ENCODE measurements around the gene PLXNB1. TPM values are rescaled to one million over a fixed set of nuclear protein-coding genes. Genes with fewer than 3 reads are reported as not detected.

PLXNB1 gene
- total RNA-seq, 2 experiments from 2014 or later: 2.3 to 2.5 TPM

GRCh38 chr3:48430708-48431101 lies 819 bp upstream of the PLXNB1 start:
- peaks cover 19% of the 10 kb centered on the region for H3K4me1 Mint-ChIP-seq
- no peak overlapping the region for H3K27ac Mint-ChIP-seq
- CTCF ChIA-PET: interaction anchor here (0.8 to 2.6 kb wide), 7 partner anchors 9 to 160 kb away, joined by 3 to 6 read pairs (median 4); partner anchors contain the start of genes ATRIP, CCDC51 and TMA7

GRCh38 chr3:48429317-48429959 lies 448 bp downstream of the PLXNB1 start:
- ChIA-PET POLR2A (no interaction called here), CTCF (interaction anchor here (0.6 to 2.6 kb wide), 7 partner anchors 11 to 637 kb away, joined by 3 to 6 read pairs (median 4); partner anchors contain the start of genes CCDC51 and TMA7)
- peaks cover 19% of the 10 kb centered on the region for H3K4me1 Mint-ChIP-seq
- H3K27ac Mint-ChIP-seq: no peak overlapping the region
- peak overlapping the region; percentile 69 for H3K4me3 Mint-ChIP-seq
- H3K9me3 Mint-ChIP-seq: no peaks in the 10 kb centered on the region
- peaks cover 19% of the 10 kb centered on the region for H3K36me3 Mint-ChIP-seq (ENCODE audit: low read depth)
- DNase-seq: peak; percentile 58
- H3K27me3 Mint-ChIP-seq: peaks cover 20% of the 10 kb centered on the region

More at GRCh38 chr3:48430708-48431101, 819 bp upstream of the PLXNB1 start:
- Mint-ChIP-seq H3K36me3 (ENCODE audit: low read depth) (peaks cover 19% of the 10 kb centered on the region), H3K9me3 (no peaks in the 10 kb centered on the region), H3K27me3 (peaks cover 20% of the 10 kb centered on the region), H3K4me3 (peak overlapping the region; percentile 69)
- POLR2A ChIA-PET: no interaction called here
- no peak for DNase-seq

- no peak for DNase-seq
- peaks cover 20% of the 10 kb centered on the region for H3K27me3 Mint-ChIP-seq
- POLR2A ChIA-PET: interaction anchor here (0.6 kb wide), 1 partner anchor 275 kb away, joined by 6 read pairs; no protein-coding TSS in a partner anchor
- no peak overlapping the region for H3K27ac Mint-ChIP-seq
- H3K4me1 Mint-ChIP-seq: peaks cover 19% of the 10 kb centered on the region
- peak overlapping the region; percentile 49 for H3K4me3 Mint-ChIP-seq
- CTCF ChIA-PET: interaction anchor here (0.6 to 1.8 kb wide), 4 partner anchors 13 to 637 kb away, joined by 3 to 5 read pairs (median 4); no protein-coding TSS in a partner anchor
- H3K9me3 Mint-ChIP-seq: no peaks in the 10 kb centered on the region
- peaks cover 16% of the 10 kb centered on the region for H3K36me3 Mint-ChIP-seq (ENCODE audit: low read depth)
Observed at GRCh38 chr3:48428572-48429316, 1.1 kb downstream of the PLXNB1 start.

DNA sequence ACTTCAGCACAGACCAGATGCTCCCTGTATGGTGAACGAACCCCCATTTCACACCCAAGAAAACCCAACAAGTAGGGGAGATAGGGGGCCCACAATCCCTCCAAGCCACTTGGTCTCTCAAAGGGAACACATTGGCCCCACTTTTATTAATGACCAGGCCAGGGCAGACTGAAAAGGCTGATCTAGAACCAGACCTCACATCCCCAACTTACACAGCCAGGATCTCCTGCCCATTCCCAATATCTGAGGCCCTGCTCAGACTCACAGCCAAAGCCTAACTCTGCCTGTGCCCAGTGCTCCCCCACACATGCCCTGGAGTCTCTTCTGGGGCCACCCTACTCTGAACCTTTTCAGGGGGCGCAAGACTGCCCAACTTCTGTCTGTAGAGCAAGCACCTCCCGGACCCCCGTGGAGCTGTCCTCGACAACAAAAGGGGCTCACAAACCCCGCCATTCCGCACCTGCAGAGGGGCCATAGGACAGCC lies 1.8 kb downstream of the PLXNB1 start:
- peak overlapping the region; percentile 49 for H3K4me3 Mint-ChIP-seq
- no peaks in the 10 kb centered on the region for H3K9me3 Mint-ChIP-seq
- peaks cover 20% of the 10 kb centered on the region for H3K27me3 Mint-ChIP-seq
- H3K27ac Mint-ChIP-seq: peak overlapping the region; percentile 17
- ChIA-PET POLR2A (interaction anchor here (0.6 kb wide), 1 partner anchor 276 kb away, joined by 6 read pairs; no protein-coding TSS in a partner anchor), CTCF (interaction anchor here (1.2 to 2.1 kb wide), 2 partner anchors 8 to 27 kb away, joined by 5 to 9 read pairs; no protein-coding TSS in a partner anchor)
- DNase-seq: no peak
- H3K36me3 Mint-ChIP-seq (ENCODE audit: low read depth): peaks cover 14% of the 10 kb centered on the region
- H3K4me1 Mint-ChIP-seq: peaks cover 18% of the 10 kb centered on the region

- H3K27ac Mint-ChIP-seq: peak overlapping the region; percentile 17
- ChIA-PET CTCF (interaction anchor here (2.1 kb wide), 1 partner anchor 9 kb away, joined by 9 read pairs; no protein-coding TSS in a partner anchor), POLR2A (interaction anchor here (0.6 kb wide), 1 partner anchor 46 kb away, joined by 3 read pairs; no protein-coding TSS in a partner anchor)
- H3K27me3 Mint-ChIP-seq: peaks cover 20% of the 10 kb centered on the region
- peaks cover 9% of the 10 kb centered on the region for H3K36me3 Mint-ChIP-seq (ENCODE audit: low read depth)
- H3K9me3 Mint-ChIP-seq: no peaks in the 10 kb centered on the region
- H3K4me1 Mint-ChIP-seq: peaks cover 15% of the 10 kb centered on the region
- peak overlapping the region; percentile 49 for H3K4me3 Mint-ChIP-seq
- no peak for DNase-seq
Observed at GRCh38 chr3:48427630-48427962, 2.3 kb downstream of the PLXNB1 start.

- Mint-ChIP-seq H3K36me3 (ENCODE audit: low read depth) (peaks cover 4% of the 10 kb centered on the region), H3K9me3 (no peaks in the 10 kb centered on the region), H3K27me3 (peaks cover 20% of the 10 kb centered on the region), H3K27ac (no peak overlapping the region), H3K4me1 (peaks cover 15% of the 10 kb centered on the region), H3K4me3 (no peak overlapping the region)
- no peak for DNase-seq
- POLR2A ChIA-PET: interaction anchor here (0.6 kb wide), 1 partner anchor 46 kb away, joined by 3 read pairs; no protein-coding TSS in a partner anchor
- CTCF ChIA-PET: interaction anchor here (2.1 kb wide), 1 partner anchor 9 kb away, joined by 9 read pairs; no protein-coding TSS in a partner anchor
Observed at GRCh38 chr3:48426944-48427629, 2.8 kb downstream of the PLXNB1 start.

- DNase-seq: no peak
- Mint-ChIP-seq H3K4me3 (no peak overlapping the region), H3K36me3 (ENCODE audit: low read depth) (peaks cover under 1% of the 10 kb centered on the region), H3K27ac (no peak overlapping the region), H3K9me3 (no peaks in the 10 kb centered on the region), H3K27me3 (peaks cover 20% of the 10 kb centered on the region), H3K4me1 (peaks cover 14% of the 10 kb centered on the region)
- ChIA-PET CTCF (interaction anchor here (2.1 kb wide), 1 partner anchor 10 kb away, joined by 9 read pairs; no protein-coding TSS in a partner anchor), POLR2A (no interaction called here)
Observed at GRCh38 chr3:48426401-48426909, 3.4 kb downstream of the PLXNB1 start.

DNA sequence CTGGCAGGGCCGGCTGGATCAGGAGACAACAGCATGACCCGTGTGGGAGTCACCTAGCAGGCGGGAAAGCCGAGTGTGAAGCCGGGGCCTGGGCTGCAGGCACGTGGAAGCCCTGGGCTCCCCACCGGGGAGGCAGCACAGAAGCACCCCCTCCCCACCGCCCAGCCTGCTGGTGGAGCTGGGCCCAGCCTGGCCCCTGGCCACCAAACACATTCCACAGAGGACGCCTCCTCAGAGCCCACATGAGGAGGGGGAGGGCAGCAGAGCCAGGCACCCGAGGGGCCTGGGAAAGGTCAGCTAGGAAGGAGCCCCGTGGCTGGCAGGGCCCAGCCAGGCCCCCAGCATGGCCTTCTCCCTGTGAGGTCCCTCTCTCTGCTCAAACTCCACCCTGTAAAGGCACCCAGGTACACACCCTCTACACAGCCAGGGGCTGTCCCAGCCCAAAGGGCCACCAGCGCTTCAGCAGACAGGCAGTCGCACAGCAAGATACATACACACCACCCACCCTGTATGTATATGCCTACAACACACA lies 4.5 kb downstream of the PLXNB1 start:
- Mint-ChIP-seq H3K27ac (no peak overlapping the region), H3K4me1 (peaks cover 9% of the 10 kb centered on the region), H3K4me3 (no peak overlapping the region), H3K36me3 (ENCODE audit: low read depth) (no peaks in the 10 kb centered on the region), H3K9me3 (no peaks in the 10 kb centered on the region), H3K27me3 (peaks cover 20% of the 10 kb centered on the region)
- POLR2A ChIA-PET: no interaction called here
- no peak for DNase-seq
- CTCF ChIA-PET: interaction anchor here (0.6 to 3.8 kb wide), 2 partner anchors 10 to 192 kb away, joined by 3 to 27 read pairs; no protein-coding TSS in a partner anchor

DNA sequence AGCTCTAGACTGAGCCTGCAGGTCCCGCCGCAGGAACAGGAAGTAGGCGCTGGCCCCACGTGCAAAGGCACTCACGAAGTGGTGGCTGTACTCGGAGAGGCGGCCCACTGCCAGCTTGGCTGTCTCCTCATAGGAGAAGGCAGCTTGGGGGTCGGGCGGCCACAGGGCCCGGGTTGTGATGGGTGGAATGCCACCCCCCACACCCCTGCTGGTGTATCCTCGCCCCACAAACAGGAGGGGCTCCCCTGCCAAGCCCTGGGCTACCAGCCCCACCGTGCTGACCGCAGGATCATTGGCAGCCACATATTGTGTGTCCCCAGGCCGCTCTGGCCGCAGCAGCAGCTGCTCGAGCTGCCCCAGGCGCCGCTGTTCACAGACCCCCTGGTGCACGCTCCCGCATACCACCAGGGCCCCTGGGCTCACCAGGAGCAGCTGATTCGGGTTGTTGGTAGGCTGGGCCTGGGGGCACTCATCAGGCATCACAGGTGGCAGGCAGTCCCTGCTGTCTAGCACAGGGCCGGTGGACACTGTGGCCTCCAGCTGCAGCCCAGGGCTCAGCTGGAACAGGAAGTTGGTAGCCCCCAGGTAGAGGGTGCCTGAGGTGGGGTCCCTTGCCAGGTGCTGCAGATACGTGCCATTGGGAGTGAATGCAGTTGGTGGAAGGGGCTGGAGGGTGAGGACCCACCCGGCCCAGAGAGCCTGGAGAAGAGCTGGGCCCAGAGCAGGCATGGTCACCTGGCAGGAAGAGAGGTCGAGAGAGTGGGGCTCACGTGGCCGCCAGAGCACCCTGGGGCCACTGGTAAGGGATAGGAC lies 5.8 kb downstream of the PLXNB1 start:
- H3K4me3 Mint-ChIP-seq: no peak overlapping the region
- H3K9me3 Mint-ChIP-seq: no peaks in the 10 kb centered on the region
- DNase-seq: no peak
- no peak overlapping the region for H3K27ac Mint-ChIP-seq
- peaks cover 18% of the 10 kb centered on the region for H3K27me3 Mint-ChIP-seq
- no peaks in the 10 kb centered on the region for H3K36me3 Mint-ChIP-seq (ENCODE audit: low read depth)
- peaks cover 3% of the 10 kb centered on the region for H3K4me1 Mint-ChIP-seq
- ChIA-PET CTCF (interaction anchor here (0.5 to 3.8 kb wide), 2 partner anchors 12 to 118 kb away, joined by 3 to 27 read pairs; no protein-coding TSS in a partner anchor), POLR2A (interaction anchor here (0.6 kb wide), 1 partner anchor 14 kb away, joined by 3 read pairs; no protein-coding TSS in a partner anchor)

DNA sequence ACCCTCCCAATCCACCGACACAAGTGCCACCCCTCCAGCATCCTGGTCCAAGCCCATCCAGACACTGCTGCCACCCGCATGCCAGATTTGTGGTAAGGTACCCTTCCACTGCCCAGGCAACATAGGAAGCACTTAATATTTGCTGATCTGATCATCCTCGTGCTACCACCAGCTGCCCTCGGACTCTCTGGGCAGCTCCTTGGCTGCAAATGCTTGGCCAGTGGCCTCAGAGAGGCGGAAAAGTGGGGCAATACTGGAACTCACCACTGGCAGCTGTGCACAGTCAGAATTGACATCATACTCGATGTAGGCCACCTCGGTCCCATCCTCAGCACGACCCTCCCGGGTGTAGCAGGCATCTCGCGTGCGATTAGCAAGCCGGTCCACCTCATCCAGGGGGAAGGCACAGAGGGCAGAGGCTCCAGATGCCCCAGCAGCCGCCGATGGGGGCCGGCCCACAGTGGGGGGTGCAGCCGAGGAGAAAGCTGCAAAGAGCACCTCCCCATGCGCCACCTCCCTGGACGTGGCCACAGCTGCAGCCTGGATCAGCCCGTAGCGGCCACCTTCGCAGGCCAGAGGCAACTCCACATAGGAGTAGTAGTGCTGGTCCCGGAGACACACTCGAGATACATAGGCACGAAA lies 6.5 kb downstream of the PLXNB1 start:
- DNase-seq: no peak
- Mint-ChIP-seq H3K4me3 (no peak overlapping the region), H3K9me3 (no peaks in the 10 kb centered on the region), H3K27me3 (peaks cover 16% of the 10 kb centered on the region), H3K4me1 (peaks cover 3% of the 10 kb centered on the region), H3K27ac (peak overlapping the region; percentile 51), H3K36me3 (ENCODE audit: low read depth) (no peaks in the 10 kb centered on the region)
- POLR2A ChIA-PET: no interaction called here
- CTCF ChIA-PET: interaction anchor here (0.5 to 3.8 kb wide), 2 partner anchors 12 to 119 kb away, joined by 3 to 27 read pairs; no protein-coding TSS in a partner anchor

DNA sequence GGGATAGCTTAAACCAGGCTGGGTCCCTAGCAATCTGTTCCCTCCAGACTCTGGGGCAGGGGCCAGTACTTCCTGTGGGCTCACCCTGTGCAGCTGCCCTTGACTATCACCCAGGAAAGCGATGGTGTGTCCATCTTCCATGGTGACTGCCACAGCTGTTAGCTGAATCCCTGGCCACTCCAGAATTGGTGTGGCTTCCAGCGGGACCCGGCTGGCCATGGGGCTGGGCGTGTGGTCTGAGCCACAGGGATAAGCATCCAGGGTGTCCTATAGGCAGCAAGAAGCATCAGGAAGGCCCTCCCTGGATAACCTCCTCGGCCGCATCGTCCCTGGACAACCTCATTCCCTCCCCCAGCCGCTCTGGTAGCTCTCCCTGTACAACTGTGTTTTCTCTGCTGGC lies 7.2 kb downstream of the PLXNB1 start:
- Mint-ChIP-seq H3K9me3 (no peaks in the 10 kb centered on the region), H3K27ac (no peak overlapping the region), H3K36me3 (ENCODE audit: low read depth) (no peaks in the 10 kb centered on the region), H3K4me1 (peaks cover 3% of the 10 kb centered on the region), H3K4me3 (no peak overlapping the region), H3K27me3 (peaks cover 9% of the 10 kb centered on the region)
- CTCF ChIA-PET: interaction anchor here (1.0 to 3.8 kb wide), 2 partner anchors 13 to 125 kb away, joined by 3 to 27 read pairs; no protein-coding TSS in a partner anchor
- DNase-seq: no peak
- POLR2A ChIA-PET: no interaction called here
